ENCODE data around the gene HSD17B13.

GRCh38 chr4:87360338-87360935, 37.8 kb upstream of the HSD17B13 start:
- TF ChIP-seq ZFP3 (CRISPR knock-in tag; IDR thresholded peaks at IDR 0.05) = no peak
- TF ChIP-seq, protein P1, sequence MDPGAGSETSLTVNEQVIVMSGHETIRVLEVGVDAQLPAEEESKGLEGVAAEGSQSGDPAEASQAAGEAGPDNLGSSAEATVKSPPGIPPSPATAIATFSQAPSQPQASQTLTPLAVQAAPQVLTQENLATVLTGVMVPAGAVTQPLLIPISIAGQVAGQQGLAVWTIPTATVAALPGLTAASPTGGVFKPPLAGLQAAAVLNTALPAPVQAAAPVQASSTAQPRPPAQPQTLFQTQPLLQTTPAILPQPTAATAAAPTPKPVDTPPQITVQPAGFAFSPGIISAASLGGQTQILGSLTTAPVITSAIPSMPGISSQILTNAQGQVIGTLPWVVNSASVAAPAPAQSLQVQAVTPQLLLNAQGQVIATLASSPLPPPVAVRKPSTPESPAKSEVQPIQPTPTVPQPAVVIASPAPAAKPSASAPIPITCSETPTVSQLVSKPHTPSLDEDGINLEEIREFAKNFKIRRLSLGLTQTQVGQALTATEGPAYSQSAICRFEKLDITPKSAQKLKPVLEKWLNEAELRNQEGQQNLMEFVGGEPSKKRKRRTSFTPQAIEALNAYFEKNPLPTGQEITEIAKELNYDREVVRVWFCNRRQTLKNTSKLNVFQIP (CRISPR knock-in tag; IDR thresholded peaks at IDR 0.05; ENCODE audit: borderline replicate concordance, low read depth) = no peak
- TF ChIP-seq, protein P2, sequence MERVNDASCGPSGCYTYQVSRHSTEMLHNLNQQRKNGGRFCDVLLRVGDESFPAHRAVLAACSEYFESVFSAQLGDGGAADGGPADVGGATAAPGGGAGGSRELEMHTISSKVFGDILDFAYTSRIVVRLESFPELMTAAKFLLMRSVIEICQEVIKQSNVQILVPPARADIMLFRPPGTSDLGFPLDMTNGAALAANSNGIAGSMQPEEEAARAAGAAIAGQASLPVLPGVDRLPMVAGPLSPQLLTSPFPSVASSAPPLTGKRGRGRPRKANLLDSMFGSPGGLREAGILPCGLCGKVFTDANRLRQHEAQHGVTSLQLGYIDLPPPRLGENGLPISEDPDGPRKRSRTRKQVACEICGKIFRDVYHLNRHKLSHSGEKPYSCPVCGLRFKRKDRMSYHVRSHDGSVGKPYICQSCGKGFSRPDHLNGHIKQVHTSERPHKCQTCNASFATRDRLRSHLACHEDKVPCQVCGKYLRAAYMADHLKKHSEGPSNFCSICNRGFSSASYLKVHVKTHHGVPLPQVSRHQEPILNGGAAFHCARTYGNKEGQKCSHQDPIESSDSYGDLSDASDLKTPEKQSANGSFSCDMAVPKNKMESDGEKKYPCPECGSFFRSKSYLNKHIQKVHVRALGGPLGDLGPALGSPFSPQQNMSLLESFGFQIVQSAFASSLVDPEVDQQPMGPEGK (CRISPR knock-in tag; IDR thresholded peaks at IDR 0.05; ENCODE audit: borderline replicate concordance) = no peak
- TF ChIP-seq ZNF70 (CRISPR knock-in tag; IDR thresholded peaks at IDR 0.05) = no peak
- no peak for TF ChIP-seq CREB5 (CRISPR knock-in tag; IDR thresholded peaks at IDR 0.05; ENCODE audit: low read depth)
